Measurements from ENCODE around the gene RPTOR.

Gene RPTOR

GRCh38 chr17:80586846-80587228, 42.2 kb downstream of the RPTOR start:
- no peak for DNase-seq (ENCODE audit: low read depth, low spot score)

DNA sequence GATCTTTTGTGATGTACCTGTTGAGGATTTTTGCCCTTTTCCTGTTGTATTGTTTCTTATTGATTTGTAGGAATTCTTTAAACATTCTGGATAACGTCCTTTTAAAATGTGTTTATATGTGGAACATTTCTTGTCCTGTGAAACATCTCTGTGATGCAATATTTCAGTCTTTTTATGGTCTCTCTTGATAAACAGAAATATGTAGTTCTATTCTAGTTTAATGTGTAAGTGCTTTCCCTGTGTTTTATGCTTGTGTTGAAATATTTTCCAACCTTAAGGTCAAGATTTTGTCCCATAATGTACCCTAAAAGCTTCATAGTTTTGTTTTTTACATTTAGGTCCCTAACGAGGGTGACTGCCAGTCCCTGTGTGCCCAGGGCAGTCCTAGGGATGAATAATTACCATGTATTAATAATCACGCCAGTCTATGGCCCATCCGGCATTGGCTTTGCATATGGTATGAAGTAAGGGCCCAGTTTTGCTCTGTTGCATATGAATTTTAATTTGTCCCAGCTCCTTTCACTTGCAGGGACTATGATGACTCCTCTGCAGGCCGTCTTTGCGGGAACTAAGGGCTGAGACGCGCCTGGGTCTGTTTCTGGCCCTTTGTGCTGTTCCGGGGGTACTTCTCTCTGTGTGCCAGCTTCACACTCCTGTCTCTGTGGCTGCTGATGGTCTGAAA, 44.2 kb downstream of the RPTOR start:
- DNase-seq (ENCODE audit: low read depth, low spot score): no peak

DNA sequence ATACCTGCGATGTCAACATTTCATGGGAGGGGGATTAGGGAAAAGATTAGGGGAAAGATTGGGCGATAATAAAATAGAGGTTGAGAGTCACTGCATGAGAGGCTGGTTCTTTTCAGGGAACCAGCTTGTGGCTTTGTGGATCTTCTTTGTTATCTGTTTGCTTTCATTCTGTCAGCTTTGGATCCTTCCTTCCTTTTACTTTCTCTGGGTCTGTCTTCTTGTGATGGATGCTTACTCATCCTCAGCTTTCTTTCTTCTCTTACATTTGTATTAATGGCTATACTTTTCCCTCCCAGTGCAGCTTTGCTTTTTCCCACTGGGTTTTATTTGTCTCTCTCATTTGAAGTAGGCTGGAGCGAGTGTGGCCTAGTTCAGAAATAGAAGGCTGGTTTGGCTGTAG, 47.1 kb downstream of the RPTOR start:
- DNase-seq (ENCODE audit: low read depth, low spot score): no peak

GRCh38 chr17:80592243-80592642, 47.6 kb downstream of the RPTOR start:
- no peak for DNase-seq (ENCODE audit: low read depth, low spot score)

GRCh38 chr17:80593181-80593580, 48.5 kb downstream of the RPTOR start:
- no peak for DNase-seq (ENCODE audit: low read depth, low spot score)

- no peak for DNase-seq (ENCODE audit: low read depth, low spot score)
Measured at GRCh38 chr17:80594431-80595269, 50.0 kb downstream of the RPTOR start.

- DNase-seq (ENCODE audit: low read depth, low spot score): no peak
Measured at GRCh38 chr17:80596760-80597608, 52.3 kb downstream of the RPTOR start.

- DNase-seq (ENCODE audit: low read depth, low spot score): no peak
Measured at GRCh38 chr17:80598813-80599545, 54.3 kb downstream of the RPTOR start.

GRCh38 chr17:80599546-80600305, 55.1 kb downstream of the RPTOR start:
- DNase-seq (ENCODE audit: low read depth, low spot score): no peak

GRCh38 chr17:80601146-80601545, 56.5 kb downstream of the RPTOR start:
- DNase-seq (ENCODE audit: low read depth, low spot score): no peak

- no peak for DNase-seq (ENCODE audit: low read depth, low spot score)
Measured at GRCh38 chr17:80603396-80603795, 58.8 kb downstream of the RPTOR start.

DNA sequence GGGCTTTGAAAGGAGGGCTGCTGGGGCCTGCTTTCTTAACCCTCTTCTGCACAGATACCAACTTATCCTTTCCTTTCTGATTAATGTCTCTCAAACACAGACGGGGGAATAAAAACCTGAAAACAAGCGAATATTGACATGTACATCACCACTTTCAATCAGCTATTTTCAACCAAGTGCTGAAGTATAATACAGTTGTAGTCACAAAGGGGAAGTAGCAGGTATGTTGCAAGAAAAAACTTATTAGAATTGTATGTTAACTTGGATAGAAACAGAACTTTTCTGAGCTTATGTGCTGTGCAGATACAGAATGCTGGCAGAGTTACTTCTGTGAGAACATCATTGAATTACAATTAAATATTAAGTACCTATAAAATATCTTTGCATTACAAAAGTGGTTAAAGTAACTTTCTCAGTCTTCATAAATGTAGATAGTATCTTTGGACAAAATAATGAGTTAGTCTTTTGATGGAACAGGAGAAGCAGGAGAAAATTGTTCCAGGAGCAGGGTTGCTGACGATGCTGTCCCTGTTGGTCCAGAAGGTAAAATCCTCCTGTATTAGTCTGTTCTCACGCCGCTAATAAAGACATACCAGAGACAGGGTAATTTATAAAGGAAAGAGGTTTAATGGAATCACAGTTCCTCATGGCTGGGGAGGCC, 59.5 kb downstream of the RPTOR start:
- no peak for DNase-seq (ENCODE audit: low read depth, low spot score)

DNA sequence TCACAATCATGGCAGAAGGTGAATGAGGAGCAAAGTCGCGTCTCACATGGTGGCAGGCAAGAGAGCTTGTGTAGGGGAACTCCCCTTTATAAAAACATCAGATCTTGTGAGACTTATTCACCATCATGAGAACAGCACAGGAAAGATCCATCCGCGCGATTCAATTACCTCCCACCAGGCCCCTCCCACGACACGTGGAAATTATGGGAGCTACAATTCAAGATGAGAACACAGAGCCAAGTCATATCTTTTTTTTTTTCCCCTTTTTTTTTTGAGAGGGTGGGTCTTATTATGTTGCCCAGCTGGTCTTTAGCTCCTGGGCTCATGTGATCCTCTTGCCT, 60.0 kb downstream of the RPTOR start:
- no peak for DNase-seq (ENCODE audit: low read depth, low spot score)

- no peak for DNase-seq (ENCODE audit: low read depth, low spot score)
Measured at GRCh38 chr17:80605326-80606066, 60.9 kb downstream of the RPTOR start.

DNA sequence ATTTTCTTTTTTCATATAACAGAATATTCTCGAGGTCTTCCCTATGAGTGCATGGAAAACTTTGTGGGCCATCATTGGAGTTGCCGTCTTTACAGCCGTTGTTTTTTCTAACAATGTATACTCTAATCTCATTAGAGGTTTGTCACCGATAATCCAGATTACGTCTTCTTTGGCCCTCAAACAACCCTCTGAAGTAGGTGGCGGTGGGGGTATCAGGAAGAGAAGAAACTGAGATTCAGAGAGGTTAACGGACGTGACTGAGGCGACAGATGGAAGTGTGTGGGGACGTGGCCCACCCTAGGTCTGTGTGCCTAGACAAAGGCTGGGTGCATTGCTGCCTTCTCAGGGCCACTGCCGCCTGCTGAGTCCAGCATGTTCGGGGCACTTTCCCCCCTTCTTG, 63.7 kb downstream of the RPTOR start:
- DNase-seq (ENCODE audit: low read depth, low spot score): no peak

- no peak for DNase-seq (ENCODE audit: low read depth, low spot score)
Measured at GRCh38 chr17:80609757-80610156, 65.1 kb downstream of the RPTOR start.

DNA sequence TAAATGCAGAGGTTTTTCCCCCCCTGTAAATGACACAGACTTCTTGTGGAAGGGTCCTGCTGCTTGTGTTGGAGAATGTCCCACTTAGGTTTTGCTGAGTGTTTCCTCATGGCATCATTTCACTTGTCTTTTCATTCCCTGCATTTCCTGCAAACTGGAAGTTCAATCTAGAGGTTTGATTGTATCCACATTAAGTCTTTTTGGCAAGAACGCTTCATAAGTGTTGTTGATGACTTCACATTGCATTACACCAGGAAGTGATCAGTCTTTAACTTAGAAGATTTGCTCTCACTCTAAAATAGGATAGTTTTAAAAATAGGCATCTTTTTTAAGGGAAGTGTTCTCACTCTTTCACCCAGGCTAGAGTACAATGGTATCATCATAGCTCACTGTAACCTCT, 67.2 kb downstream of the RPTOR start:
- DNase-seq (ENCODE audit: low read depth, low spot score): no peak

- DNase-seq (ENCODE audit: low read depth, low spot score): no peak
Measured at GRCh38 chr17:80612997-80613731, 68.5 kb downstream of the RPTOR start.

DNA sequence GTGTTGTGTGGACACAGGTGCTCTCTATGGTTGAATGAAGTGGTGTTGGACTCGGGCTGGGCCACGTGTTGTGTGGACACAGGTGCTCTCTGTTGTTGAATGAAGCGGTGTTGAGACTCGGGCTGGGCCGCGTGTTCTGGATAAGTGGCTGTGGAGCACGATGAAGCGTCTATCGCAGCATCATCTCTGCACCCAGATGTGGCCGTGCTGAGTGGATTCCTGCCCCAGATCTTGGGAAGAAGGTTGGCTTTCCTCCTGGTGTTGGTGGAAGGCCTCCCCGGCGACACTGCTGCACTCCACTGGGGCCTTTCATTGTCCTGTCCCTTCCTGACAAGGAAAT, 69.1 kb downstream of the RPTOR start:
- no peak for DNase-seq (ENCODE audit: low read depth, low spot score)

Measured in iPS DF 19.7 (cell line).